OCI-LY3 (cell line): ENCODE measurements around the gene DDX11.
"Not testable (repeated sequence)": the region's sequence is repeated elsewhere in the genome, so short reads cannot be mapped to it uniquely, and the experiment has no call there.

Source experiments
- EZH2phosphoT487 ChIP-seq: fragments of 200-600 bp; shearing (Covaris generic); IDR thresholded peaks from 2 replicates; pipeline ENCODE4 v1.6.1; 2018; ENCODE audit warnings: antibody characterized with exemption, mixed run types, low read depth
- TF ChIP-seq, protein P1 (sequence below): fragments of 200-600, 300-600 bp; sonication (generic); IDR thresholded peaks from 2 replicates; pipeline ENCODE4 v1.5.1; 2014; ENCODE audit warnings: antibody characterized with exemption, low read length, low read depth

DNA sequence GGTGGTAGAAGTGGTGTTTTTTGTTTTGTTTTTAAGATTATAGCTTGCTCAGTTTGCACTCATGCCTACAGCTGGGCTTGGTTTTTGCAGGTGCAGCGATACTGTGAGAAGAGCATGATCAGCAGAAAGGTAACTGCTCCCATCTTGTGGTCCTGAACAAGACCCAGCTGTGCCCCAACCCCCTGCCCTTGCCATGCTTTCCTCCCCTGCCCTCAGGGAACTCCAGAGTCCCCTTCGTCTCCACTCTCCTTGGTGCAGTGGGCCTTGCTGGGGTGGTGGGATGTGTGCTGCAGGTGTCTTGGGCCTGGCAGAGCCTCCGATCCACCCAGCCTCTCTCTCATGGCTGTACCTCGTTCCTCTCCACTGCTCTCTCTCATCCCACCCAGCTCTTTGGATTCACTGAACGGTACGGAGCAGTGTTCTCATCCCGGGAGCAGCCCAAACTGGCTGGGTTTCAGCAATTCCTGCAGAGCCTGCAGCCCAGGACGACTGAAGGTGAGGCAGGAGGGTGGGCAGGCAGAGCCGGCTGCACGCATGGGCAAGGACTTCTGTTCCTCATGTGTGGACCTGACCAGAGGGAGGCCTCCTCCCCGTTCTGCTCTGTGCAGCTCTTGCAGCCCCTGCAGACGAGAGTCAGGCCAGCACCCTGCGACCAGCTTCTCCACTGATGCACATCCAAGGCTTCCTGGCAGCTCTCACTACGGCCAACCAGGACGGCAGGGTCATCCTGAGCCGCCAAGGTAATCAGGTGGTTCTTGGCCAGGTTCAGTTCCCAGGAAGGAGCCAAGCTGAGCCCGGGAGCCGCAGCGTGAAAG, 22.8 kb downstream of the DDX11 start:
- TF ChIP-seq, protein P1, sequence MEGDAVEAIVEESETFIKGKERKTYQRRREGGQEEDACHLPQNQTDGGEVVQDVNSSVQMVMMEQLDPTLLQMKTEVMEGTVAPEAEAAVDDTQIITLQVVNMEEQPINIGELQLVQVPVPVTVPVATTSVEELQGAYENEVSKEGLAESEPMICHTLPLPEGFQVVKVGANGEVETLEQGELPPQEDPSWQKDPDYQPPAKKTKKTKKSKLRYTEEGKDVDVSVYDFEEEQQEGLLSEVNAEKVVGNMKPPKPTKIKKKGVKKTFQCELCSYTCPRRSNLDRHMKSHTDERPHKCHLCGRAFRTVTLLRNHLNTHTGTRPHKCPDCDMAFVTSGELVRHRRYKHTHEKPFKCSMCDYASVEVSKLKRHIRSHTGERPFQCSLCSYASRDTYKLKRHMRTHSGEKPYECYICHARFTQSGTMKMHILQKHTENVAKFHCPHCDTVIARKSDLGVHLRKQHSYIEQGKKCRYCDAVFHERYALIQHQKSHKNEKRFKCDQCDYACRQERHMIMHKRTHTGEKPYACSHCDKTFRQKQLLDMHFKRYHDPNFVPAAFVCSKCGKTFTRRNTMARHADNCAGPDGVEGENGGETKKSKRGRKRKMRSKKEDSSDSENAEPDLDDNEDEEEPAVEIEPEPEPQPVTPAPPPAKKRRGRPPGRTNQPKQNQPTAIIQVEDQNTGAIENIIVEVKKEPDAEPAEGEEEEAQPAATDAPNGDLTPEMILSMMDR, result not testable (repeated sequence)
- TF ChIP-seq EZH2phosphoT487, result not testable (repeated sequence)
